ENCODE results near the gene TNS2.

GRCh38 chr12:53101931-53102781 is 52.3 kb downstream of the TNS2 start:
- no peak for TF ChIP-seq CTCF (CRISPR knock-in tag; IDR thresholded peaks at IDR 0.05)
- 0 out of 2 replicates have a peak, but pooled peaks have one; percentile 13 for TF ChIP-seq ATF2 (CRISPR knock-in tag; IDR thresholded peaks at IDR 0.05)
- TF ChIP-seq STAT6 (CRISPR knock-in tag; IDR thresholded peaks at IDR 0.05; ENCODE audit: borderline replicate concordance) = no peak
- TF ChIP-seq KLF13 (CRISPR knock-in tag; IDR thresholded peaks at IDR 0.05) = no peak

All from HepG2 (cell line).